ENCODE measurements around the gene ADCY9.
A peak's percentile ranks its signal among the peaks of the same experiment; 100 is the strongest.

ADCY9 gene

GRCh38 chr16:4057439-4057877 lies 58.8 kb downstream of the ADCY9 start:
- peak; percentile 68 for DNase-seq (ENCODE audit: low read depth)
- H3K4me3 ChIP-seq (replicated peaks; ENCODE audit: low read depth, low read length) = no peak overlapping the region
- TF ChIP-seq CTCF (IDR thresholded peaks at IDR 0.05; ENCODE audit: low read length, missing control alignments) = no peak

GRCh38 chr16:4056161-4057105 lies 59.8 kb downstream of the ADCY9 start:
- TF ChIP-seq CTCF (IDR thresholded peaks at IDR 0.05; ENCODE audit: low read length, missing control alignments) = no peak
- no peak for DNase-seq (ENCODE audit: low read depth)
- no peak overlapping the region for H3K4me3 ChIP-seq (replicated peaks; ENCODE audit: low read depth, low read length)

GRCh38 chr16:4055748-4056147 lies 60.5 kb downstream of the ADCY9 start:
- no peak overlapping the region for H3K4me3 ChIP-seq (replicated peaks; ENCODE audit: low read depth, low read length)
- no peak for DNase-seq (ENCODE audit: low read depth)
- no peak for TF ChIP-seq CTCF (IDR thresholded peaks at IDR 0.05; ENCODE audit: low read length, missing control alignments)

GRCh38 chr16:4053301-4053845 lies 62.9 kb downstream of the ADCY9 start:
- no peak for TF ChIP-seq CTCF (IDR thresholded peaks at IDR 0.05; ENCODE audit: low read length, missing control alignments)
- no peak overlapping the region for H3K4me3 ChIP-seq (replicated peaks; ENCODE audit: low read depth, low read length)
- DNase-seq (ENCODE audit: low read depth) = peak; percentile 38

GRCh38 chr16:4052801-4053293 lies 63.4 kb downstream of the ADCY9 start:
- no peak for DNase-seq (ENCODE audit: low read depth)
- no peak overlapping the region for H3K4me3 ChIP-seq (replicated peaks; ENCODE audit: low read depth, low read length)
- TF ChIP-seq CTCF (IDR thresholded peaks at IDR 0.05; ENCODE audit: low read length, missing control alignments) = no peak

- no peak for TF ChIP-seq CTCF (IDR thresholded peaks at IDR 0.05; ENCODE audit: low read length, missing control alignments)
- no peak overlapping the region for H3K4me3 ChIP-seq (replicated peaks; ENCODE audit: low read depth, low read length)
Observed at GRCh38 chr16:4052096-4052495, 64.1 kb downstream of the ADCY9 start.

More at GRCh38 chr16:4052096-4052495, 64.1 kb downstream of the ADCY9 start:
- DNase-seq (ENCODE audit: low read depth) = no peak

Data from fibroblast of pulmonary artery (primary cell).